ENCODE measurements around the gene VEGFB.
A peak's percentile ranks its signal among the peaks of the same experiment; 100 is the strongest.

VEGFB gene

DNA sequence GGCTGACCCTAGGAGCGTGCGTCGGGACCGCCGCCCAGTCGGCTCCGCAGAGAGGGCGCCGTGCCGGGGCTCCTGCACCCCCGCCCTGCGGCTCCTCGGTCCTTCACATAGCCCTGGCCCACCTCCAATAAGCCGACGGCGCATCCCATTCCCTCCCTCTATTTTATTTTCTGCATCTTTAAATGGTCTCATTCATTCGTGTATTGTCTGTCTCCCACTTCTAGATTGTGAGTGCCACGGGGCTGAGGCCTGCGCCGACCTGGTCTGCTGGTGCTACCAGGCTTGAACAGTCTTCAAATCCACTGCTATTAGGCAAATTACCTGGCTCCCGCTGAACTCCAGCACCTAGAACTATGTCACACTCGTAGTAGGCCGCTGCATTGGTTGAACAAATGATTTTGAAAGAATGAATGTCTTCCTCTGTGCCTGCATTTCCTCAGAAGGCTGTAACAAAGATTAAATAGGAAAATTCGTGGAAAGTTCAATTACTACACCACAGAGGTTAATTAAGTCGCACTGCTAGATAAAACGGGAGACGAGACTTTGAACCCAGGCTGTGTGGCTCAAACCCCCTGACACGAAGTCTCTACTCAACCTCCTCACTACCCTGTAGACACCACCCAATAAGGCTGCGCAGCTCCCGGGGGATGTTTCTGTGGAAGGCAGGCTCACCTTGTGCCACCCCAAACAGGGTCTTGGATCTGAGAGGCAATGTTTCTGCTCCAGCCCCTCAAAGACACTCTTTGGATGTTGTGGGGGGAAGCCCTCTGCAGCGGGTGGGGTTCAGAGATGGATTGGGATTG lies 13.5 kb downstream of the VEGFB start:
- no peak for DNase-seq (ENCODE audit: low spot score)

- DNase-seq (ENCODE audit: low spot score), result no peak
Observed at GRCh38 chr11:64248578-64248977, 14.2 kb downstream of the VEGFB start.

DNA sequence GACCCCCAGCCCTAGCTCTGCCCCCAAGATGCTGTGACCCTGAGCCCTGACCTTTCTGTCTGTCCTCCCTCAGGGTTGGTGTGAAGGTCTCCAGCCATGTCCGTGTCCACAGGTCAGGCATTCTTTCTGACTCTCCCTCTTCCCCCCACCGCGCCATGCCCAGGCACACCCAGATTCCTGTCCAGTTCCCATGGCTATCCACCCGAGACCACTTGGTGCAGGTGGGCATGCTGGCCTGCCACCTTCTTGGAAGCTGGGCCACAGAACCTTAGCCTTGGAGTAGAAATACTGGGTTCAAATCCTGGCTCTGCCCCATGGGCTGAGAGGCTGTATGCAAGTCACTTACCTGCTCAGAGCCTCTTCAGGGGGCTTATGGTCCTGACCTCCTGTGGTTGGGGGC lies 14.7 kb downstream of the VEGFB start:
- DNase-seq (ENCODE audit: low spot score), result no peak

- no peak for DNase-seq (ENCODE audit: low spot score)
Observed at GRCh38 chr11:64249563-64250414, 15.4 kb downstream of the VEGFB start.

DNA sequence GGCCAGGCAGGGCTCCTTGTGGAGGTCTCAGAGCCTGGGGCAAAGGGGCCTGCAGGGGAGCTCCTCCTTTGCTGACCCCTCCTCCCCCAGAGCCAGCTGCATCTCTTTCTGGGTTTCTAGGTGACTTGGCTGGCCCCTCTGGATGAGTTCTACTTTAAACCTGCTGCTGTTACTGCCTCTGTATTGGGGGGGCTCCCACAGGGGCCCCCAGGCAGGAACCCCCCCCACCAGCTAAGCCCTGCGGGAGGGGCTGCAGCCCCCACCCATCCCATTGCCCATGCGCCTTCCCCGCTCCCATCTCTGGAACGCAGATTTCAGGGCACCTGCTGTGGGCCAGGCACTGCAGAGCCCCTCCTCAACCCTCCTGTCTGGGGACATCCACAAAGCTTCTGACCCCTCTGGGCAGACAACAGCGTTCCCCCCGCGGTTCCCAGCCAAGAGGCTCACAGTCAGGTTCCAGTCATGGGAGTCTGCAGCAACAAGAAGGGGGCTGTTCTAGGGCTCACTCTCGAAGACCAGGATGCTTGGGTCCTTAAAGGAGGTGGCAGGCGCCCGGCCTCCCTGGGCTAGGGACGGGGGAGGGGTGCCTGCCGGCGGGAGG lies 16.1 kb downstream of the VEGFB start:
- no peak for DNase-seq (ENCODE audit: low spot score)

- peak; percentile 70 for DNase-seq (ENCODE audit: low spot score)
Observed at GRCh38 chr11:64251016-64251752, 16.8 kb downstream of the VEGFB start, which contains the start of gene PLCB3. TSS of gene PLCB3 (plus strand) at chr11:64251530. CDS start at chr11:64251650, 120 bp downstream.

DNA sequence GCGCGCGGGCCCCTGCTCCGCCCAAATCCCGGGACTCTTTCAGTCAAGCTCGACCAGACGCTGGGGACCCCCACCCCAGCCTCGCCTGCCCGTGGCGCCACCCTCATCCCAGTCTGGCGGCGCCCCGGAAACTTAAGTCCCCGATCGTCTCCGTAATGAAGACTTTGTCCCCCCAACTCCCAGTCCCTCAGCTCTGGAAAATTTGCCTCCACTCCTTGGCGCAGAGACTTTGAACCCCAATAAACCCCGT lies 17.3 kb downstream of the VEGFB start:
- DNase-seq (ENCODE audit: low spot score), result no peak

DNA sequence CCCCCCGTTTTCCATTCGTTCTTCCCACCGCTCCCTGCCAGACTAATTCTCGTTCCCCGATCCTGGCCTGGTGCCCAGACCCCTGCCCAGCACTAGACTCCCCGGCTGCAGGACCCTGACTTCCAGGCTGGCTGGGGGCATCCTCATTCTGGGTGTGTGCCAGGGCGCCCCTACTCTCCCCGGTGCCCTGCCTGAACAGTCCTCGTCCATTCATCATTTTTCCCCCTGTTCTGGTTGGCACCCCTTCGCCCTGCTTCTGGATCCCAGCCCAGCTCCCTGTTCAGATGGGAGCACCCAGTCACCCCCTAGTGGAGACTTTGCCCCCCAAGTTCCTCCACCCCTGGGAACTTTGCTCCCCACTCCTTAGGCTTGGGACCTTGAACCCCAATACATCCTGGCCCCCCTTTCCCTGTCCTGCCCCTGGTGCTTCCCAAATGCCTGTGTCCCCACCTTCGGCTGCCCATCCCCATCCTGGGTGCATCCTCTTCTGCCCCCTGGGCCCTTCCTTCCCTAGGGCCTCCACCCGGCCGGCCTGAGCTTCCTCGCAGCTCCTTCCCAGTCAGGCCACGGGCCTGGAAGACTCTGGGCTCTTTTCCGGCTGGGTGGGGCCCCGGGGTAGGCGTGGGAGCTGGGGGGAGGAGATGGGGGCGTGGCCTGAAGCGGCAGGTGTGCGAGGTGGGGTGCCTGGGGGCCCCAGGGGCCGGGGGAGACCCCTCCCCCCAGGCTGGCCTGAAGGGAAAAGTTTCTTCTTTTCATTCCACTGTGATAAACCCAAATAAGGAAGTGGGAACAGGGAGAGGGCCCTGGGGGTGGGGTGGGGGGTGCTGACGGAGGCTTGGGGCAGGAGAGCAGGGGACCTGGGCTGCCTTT lies 17.9 kb downstream of the VEGFB start:
- DNase-seq (ENCODE audit: low spot score), result no peak

- DNase-seq (ENCODE audit: low spot score), result no peak
Observed at GRCh38 chr11:64253043-64253442, 18.7 kb downstream of the VEGFB start.

- no peak for DNase-seq (ENCODE audit: low spot score)
Observed at GRCh38 chr11:64253481-64253880, 19.1 kb downstream of the VEGFB start.

DNA sequence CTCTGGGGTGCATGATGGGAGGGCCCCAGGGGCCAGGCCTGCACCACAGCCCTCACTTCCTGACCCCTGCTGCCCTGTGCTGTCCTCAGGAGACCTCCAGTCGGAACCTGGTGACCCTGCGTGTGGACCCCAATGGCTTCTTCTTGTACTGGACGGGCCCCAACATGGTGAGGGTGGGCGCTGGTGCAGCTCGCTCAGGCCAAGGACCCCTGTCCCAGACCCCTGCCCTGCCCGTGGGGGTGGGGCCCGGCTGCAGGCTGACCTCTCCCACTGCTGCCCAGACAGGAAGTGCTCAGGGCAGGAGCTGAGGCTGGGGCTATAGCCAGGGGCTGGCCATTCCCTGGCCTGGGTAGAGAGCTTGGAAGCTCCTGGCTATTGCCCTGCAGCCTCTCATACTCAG lies 19.9 kb downstream of the VEGFB start:
- DNase-seq (ENCODE audit: low spot score), result no peak

DNA sequence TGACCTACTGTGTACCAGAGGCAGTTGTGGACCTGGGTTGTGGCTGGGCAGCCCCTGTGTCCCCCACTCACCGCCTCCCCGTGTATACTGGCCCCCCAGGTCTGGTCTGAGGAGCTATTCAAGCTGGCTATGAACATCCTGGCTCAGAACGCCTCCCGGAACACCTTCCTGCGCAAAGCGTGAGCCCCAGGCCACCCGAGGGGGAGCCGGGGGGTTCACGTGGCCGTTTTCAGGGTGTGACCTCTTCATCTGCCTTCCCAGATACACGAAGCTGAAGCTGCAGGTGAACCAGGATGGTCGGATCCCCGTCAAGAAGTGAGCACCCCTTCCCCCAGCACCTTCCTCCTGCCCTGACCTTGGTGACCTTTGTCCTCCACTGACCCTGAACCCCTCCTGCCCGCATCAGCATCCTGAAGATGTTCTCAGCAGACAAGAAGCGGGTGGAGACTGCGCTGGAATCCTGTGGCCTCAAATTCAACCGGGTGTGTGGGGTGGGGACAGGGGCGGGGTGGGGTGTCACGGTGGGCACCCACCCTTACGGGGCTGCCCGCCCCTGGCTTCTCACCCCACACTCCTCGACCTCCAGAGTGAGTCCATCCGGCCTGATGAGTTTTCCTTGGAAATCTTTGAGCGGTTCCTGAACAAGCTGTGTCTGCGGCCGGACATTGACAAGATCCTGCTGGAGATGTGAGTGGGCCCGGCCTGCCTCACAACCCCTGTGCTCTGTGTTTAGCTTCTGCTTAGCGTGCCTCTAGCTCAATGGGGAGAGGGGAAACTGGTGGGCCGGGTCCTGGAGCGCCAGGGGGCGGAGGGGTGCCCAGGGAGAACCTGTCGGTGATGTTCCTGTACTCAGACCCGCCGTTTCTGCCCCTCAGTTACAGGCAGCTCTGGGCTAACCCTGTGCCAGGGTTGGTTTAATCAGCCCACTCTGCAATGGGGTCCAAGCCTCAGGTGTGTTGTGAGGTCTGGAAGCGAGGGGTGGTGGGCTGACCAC lies 21.0 kb downstream of the VEGFB start:
- DNase-seq (ENCODE audit: low spot score), result no peak

GRCh38 chr11:64256300-64256699 lies 21.9 kb downstream of the VEGFB start:
- no peak for DNase-seq (ENCODE audit: low spot score)

- DNase-seq (ENCODE audit: low spot score), result no peak
Observed at GRCh38 chr11:64258356-64258755, 24.0 kb downstream of the VEGFB start.

GRCh38 chr11:64258946-64259532 lies 24.7 kb downstream of the VEGFB start:
- DNase-seq (ENCODE audit: low spot score), result no peak

- no peak for DNase-seq (ENCODE audit: low spot score)
Observed at GRCh38 chr11:64259533-64260067, 25.2 kb downstream of the VEGFB start.

DNA sequence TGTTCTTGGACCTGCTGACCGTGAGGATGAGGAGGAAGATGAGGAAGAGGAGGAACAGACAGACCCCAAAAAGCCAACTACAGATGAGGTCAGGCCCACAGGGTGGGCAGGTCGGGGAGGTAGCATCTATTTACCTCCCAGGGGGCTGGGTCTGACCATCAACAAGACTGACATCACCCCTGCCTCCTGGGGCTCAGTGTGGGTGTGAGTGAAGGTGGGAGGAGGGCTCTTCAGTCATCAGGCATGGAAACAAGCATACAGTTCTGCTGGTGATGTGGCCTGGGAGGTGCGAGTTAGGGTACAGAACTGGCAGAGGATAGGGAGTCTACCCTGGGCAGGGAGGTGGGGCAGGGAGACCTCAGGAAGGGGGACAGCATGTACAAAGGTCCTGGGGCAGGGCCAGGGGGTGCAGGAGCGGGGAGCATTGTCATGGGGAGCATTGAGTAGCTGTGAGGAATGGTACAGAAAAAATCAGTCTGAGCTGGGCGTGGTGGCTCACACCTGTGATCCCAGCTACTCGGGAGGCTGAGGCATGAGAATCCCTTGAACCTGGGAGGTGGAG lies 25.8 kb downstream of the VEGFB start:
- no peak for DNase-seq (ENCODE audit: low spot score)

DNA sequence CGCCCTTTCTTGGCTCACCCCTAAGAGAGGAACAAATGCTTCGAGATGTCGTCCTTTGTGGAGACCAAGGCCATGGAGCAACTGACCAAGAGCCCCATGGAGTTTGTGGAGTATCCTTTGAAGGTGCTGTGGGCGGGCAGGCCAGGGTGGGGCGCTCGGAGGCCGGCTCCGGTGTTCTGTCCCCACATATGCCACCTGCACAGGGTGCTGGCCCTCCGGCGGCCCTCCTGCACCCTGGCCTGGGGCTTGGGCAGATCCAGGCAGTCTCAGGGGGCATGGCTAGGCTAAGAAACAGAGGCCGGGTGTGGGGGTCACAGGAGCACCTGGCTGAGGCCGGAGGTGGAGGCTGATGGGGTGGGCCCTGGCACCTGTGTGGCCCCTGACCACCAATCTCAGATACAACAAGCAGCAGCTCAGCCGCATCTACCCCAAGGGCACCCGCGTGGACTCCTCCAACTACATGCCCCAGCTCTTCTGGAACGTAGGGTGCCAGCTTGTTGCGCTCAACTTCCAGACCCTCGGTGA lies 27.2 kb downstream of the VEGFB start:
- no peak for DNase-seq (ENCODE audit: low spot score)

Measured in HuH-7 (cell line).